Calu3 (cell line): Measurements from ENCODE around the gene ZNF425. TPM values are rescaled to one million over a fixed set of nuclear protein-coding genes. Genes with fewer than 3 reads are reported as not detected.

ENCODE experiments used
- BruUV-seq: library from RNA; stranded (reverse); fragments of 400-500 nt; replicated peaks from 2 replicates; lab custom pipeline; 2021; lab: Mats Ljungman, UMichigan
- CTCF ChIA-PET: fragments of 300-600 bp; sonication (Branson Sonifier 250); formaldehyde crosslinking; loops from one replicate; lab custom pipeline; 2022; ENCODE audit warnings: antibody characterized with exemption; lab: Charles Lee
- DNase-seq: peaks from one replicate; pipeline ENCODE4 v3.0.0; 2022
- H3K27ac Mint-ChIP-seq: one replicate; pipeline ENCODE4 v1.8.0; 2022; ENCODE audit warnings: mixed read lengths; ENCODE audit not compliant: unreplicated experiment
- H3K27me3 Mint-ChIP-seq: one replicate; pipeline ENCODE4 v1.8.0; 2022; ENCODE audit warnings: mixed read lengths; ENCODE audit not compliant: unreplicated experiment
- H3K36me3 Mint-ChIP-seq: one replicate; pipeline ENCODE4 v1.8.0; 2022; ENCODE audit warnings: mild to moderate bottlenecking, moderate library complexity, mixed read lengths; ENCODE audit not compliant: insufficient read depth, unreplicated experiment
- H3K4me1 Mint-ChIP-seq: one replicate; pipeline ENCODE4 v1.8.0; 2022; ENCODE audit warnings: mild to moderate bottlenecking, low read depth, mixed read lengths; ENCODE audit not compliant: unreplicated experiment
- H3K4me3 Mint-ChIP-seq: one replicate; pipeline ENCODE4 v1.8.0; 2022; ENCODE audit warnings: mild to moderate bottlenecking, low read depth, moderate library complexity, mixed read lengths; ENCODE audit not compliant: unreplicated experiment
- H3K9me3 Mint-ChIP-seq: one replicate; pipeline ENCODE4 v1.8.0; 2022; ENCODE audit warnings: low read depth, mixed read lengths; ENCODE audit not compliant: unreplicated experiment
- intact Hi-C: fragments of 100-400 bp; cut with micrococcal nuclease; formaldehyde crosslinking; loops from one replicate; pipeline ENCODE4 v1.10.0; 2022; ENCODE audit not compliant: unreplicated experiment
- total RNA-seq: library from RNA; stranded (reverse); gene quantifications from 2 replicates; pipeline ENCODE4 v1.2.3, GENCODE V29; 2022
- TF ChIP-seq, protein P1 (sequence below): fragments of 200-600 bp; IDR thresholded peaks from one replicate; pipeline ENCODE4 v1.8.0; 2022; ENCODE audit warnings: antibody characterized with exemption; ENCODE audit not compliant: unreplicated experiment

Gene ZNF425
- total RNA-seq, 1 experiment from 2014 or later = 1.5 TPM

DNA sequence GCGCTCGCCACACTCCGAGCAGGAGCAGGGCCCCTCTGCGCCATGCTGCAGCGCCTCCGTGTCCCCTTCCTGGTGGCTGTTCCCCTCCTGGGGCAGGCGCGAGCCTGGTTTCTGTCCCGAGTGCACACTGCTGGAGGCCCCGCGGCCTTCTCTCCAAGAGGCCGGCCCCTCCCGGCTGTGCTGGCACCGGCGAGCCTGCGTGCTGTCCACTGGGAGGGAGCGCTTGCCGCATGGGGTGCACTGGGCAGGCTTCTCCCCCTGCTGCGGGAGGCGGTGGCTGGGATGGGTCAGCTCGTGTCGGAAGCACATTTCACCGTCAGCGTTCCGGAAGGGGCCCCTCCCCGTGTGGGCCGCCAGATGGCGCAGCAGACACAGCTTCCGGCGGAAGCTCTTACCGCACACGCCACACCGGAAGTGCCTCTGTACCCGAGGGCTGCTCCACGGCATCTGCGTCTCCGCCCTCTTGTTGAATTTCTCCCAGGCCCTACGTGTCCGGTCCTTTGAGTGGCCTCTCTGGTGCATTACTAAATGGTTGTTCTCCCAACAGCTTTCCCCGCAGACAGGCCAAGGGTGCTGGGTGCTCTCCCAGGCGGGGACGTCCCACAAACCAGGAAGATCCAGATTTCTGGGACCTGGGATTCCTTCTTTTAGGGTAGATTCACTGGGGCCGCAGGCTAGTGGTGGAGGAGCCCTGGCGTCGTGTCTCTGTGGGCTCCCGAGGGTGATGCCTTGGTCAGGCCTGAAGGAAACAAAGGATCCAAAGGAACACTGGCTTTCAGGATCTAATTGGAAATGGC is 54.3 kb downstream of the ZNF425 start:
- Mint-ChIP-seq H3K36me3 (peaks cover 27% of the 10 kb centered on the region), H3K4me3 (no peak overlapping the region), H3K27me3 (no peaks in the 10 kb centered on the region), H3K4me1 (no peaks in the 10 kb centered on the region), H3K9me3 (no peaks in the 10 kb centered on the region), H3K27ac (no peak overlapping the region)
- TF ChIP-seq, protein P1, sequence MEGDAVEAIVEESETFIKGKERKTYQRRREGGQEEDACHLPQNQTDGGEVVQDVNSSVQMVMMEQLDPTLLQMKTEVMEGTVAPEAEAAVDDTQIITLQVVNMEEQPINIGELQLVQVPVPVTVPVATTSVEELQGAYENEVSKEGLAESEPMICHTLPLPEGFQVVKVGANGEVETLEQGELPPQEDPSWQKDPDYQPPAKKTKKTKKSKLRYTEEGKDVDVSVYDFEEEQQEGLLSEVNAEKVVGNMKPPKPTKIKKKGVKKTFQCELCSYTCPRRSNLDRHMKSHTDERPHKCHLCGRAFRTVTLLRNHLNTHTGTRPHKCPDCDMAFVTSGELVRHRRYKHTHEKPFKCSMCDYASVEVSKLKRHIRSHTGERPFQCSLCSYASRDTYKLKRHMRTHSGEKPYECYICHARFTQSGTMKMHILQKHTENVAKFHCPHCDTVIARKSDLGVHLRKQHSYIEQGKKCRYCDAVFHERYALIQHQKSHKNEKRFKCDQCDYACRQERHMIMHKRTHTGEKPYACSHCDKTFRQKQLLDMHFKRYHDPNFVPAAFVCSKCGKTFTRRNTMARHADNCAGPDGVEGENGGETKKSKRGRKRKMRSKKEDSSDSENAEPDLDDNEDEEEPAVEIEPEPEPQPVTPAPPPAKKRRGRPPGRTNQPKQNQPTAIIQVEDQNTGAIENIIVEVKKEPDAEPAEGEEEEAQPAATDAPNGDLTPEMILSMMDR = no peak
- intact Hi-C loops = no loop called here
- CTCF ChIA-PET = interaction anchor here (0.5 to 0.6 kb wide), 2 partner anchors 15 to 154 kb away, joined by 3 to 4 read pairs; no protein-coding TSS in a partner anchor
- no peak for DNase-seq
- no TSS peak for BruUV-seq

DNA sequence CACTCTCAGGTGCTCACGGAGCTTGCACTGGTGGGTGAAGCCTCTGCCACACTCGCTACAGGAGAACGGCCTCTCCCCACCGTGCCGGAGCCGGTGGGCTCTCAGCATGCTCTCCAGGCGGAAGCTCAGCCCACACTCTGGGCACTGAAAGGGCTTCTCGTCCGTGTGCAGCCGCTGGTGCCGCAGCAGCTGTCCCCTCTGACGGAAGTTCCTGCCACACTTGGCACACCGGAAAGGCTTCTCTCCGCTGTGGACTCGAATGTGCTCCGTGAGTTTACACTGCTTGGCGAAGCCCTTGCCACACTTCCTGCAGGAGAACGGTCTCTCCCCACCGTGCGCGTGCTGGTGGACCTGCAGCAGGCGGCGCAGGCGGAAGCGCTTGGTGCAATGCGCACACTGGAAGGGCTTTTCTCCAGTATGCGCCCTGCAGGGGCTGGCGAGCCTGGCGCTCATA is 54.9 kb downstream of the ZNF425 start:
- Mint-ChIP-seq H3K9me3 (no peaks in the 10 kb centered on the region), H3K4me1 (no peaks in the 10 kb centered on the region), H3K4me3 (no peak overlapping the region), H3K27me3 (no peaks in the 10 kb centered on the region), H3K36me3 (peaks cover 22% of the 10 kb centered on the region), H3K27ac (no peak overlapping the region)
- intact Hi-C loops = no loop called here
- no TSS peak for BruUV-seq
- DNase-seq = no peak
- TF ChIP-seq, protein P1 = no peak
- CTCF ChIA-PET = interaction anchor here (0.5 to 0.8 kb wide), 3 partner anchors 12 to 154 kb away, joined by 3 to 5 read pairs (median 4); no protein-coding TSS in a partner anchor

DNA sequence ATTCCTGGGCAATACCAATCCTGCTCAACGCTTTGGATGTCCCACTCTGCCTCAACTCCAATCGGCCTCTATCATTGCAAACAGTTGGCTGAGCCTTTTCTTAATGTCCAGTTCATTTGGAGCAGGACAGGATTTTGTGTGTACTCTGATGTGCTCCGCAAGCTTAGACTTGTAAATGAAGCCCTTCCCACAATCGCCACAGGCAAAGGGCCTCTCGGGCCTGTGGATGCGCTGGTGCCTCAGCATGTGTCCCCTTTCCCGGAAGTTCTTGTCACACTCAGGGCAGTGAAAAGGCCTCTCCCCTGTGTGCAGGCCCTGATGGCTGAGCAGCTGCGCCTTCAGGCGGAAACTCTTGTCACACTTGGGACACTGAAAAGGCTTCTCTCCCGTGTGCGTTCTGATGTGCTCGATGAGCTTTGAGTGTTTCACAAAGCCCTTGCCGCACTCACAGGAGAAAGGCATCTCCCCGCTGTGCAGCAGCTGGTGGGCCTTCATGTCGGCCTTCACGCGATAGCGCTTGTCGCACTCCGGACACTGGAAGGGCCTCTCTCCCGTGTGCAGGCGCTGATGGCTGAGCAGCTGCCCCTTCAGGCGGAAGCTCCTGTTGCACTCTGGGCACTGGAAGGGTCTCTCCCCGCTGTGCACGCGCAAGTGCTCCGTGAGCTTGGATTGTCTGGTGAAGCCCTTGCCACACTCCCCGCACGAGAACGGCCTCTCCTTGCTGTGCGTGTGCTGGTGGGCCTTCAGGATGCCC is 55.6 kb downstream of the ZNF425 start:
- Mint-ChIP-seq H3K4me3 (no peak overlapping the region), H3K27ac (no peak overlapping the region), H3K4me1 (no peaks in the 10 kb centered on the region), H3K27me3 (no peaks in the 10 kb centered on the region), H3K36me3 (peaks cover 29% of the 10 kb centered on the region), H3K9me3 (no peaks in the 10 kb centered on the region)
- BruUV-seq = no TSS peak
- CTCF ChIA-PET = interaction anchor here (0.8 kb wide), 1 partner anchor 13 kb away, joined by 5 read pairs; no protein-coding TSS in a partner anchor
- intact Hi-C loops = no loop called here
- DNase-seq = no peak
- TF ChIP-seq, protein P1 = no peak

DNA sequence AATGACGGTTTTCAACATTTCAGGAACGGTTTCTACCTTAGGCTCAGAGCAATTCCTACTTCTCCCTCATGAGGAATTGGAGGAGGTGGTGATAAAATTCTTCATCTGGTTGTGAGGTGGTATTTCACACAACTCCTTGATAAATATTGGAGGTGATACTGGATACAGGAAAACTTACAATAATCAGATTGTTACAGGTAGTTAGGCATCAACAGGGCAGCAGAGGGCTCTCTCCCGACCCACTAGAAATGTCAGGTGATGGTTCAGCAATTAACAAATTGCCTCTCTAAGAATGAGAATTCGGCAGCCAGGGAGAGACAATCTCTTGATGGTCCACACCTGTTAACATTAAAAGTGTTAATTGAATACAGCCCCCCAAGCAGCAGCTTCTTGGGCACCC is 58.3 kb downstream of the ZNF425 start:
- Mint-ChIP-seq H3K4me3 (no peak overlapping the region), H3K27ac (no peak overlapping the region), H3K36me3 (peaks cover 39% of the 10 kb centered on the region), H3K9me3 (no peaks in the 10 kb centered on the region), H3K27me3 (no peaks in the 10 kb centered on the region), H3K4me1 (no peaks in the 10 kb centered on the region)
- intact Hi-C loops = loop anchor here (2.0 to 5.0 kb wide), 2 partner anchors 41 to 79 kb away; partner anchors contain the start of gene ZNF398
- TF ChIP-seq, protein P1 = no peak
- no TSS peak for BruUV-seq
- CTCF ChIA-PET = no interaction called here
- DNase-seq = peak; percentile 17
